Posterior vena cava (tissue), 2 donors: ENCODE results near the gene CHID1. TPM values are rescaled to one million over a fixed set of nuclear protein-coding genes. Genes with fewer than 3 reads are reported as not detected.

Experiments
- DNase-seq: peaks from one replicate; pipeline ENCODE4 v3.0.0-alpha.2; 2020; ENCODE audit warnings: low spot score
- intact Hi-C, 2 donors: fragments of 100-400 bp; cut with DNase I; formaldehyde crosslinking; loops; one replicate each; pipeline versions ENCODE4 v1.14.1 to v1.14.2; 2022 to 2023
- total RNA-seq, 2 donors: library from RNA; stranded (reverse); fragmentation: NEBNext Ultra II Directional; extraction: Animal tissue kit (Norgen Biotek cat#: 25700); gene quantifications; one replicate each; pipeline ENCODE4 v1.2.1, GENCODE V29; 2021
- donor health status: DM: yes; HTN: yes; CAD: no.
- donor health status: DM: yes; HTN: yes; CAD: no.

The CHID1 gene
- total RNA-seq, 2 donors from 2014 or later, result 57.9 to 88.5 TPM

GRCh38 chr11:934527-934926 lies 23.9 kb upstream of the CHID1 start:
- intact Hi-C loops, result no loop called here
- no peak for DNase-seq

GRCh38 chr11:933936-934335 lies 23.3 kb upstream of the CHID1 start:
- no peak for DNase-seq
- intact Hi-C loops, result no loop called here

GRCh38 chr11:933142-933851 lies 22.7 kb upstream of the CHID1 start:
- DNase-seq, result no peak
- intact Hi-C loops, result no loop called here

GRCh38 chr11:932435-932834 lies 21.8 kb upstream of the CHID1 start:
- intact Hi-C loops, result no loop called here
- DNase-seq, result no peak

- intact Hi-C loops, result no loop called here
- DNase-seq, result no peak
Observed at GRCh38 chr11:931385-931784, 20.8 kb upstream of the CHID1 start.

GRCh38 chr11:929405-929804 lies 18.8 kb upstream of the CHID1 start:
- intact Hi-C loops, result no loop called here
- no peak for DNase-seq

- intact Hi-C loops, result no loop called here
- no peak for DNase-seq
Observed at GRCh38 chr11:928786-929185, 18.2 kb upstream of the CHID1 start.

GRCh38 chr11:927871-928270 lies 17.3 kb upstream of the CHID1 start:
- DNase-seq, result no peak
- intact Hi-C loops, result no loop called here

GRCh38 chr11:926341-926916 lies 15.8 kb upstream of the CHID1 start:
- no peak for DNase-seq
- intact Hi-C loops, result no loop called here

GRCh38 chr11:925496-926301 lies 15.1 kb upstream of the CHID1 start, which contains the start of gene AP2A2:
Gene AP2A2 (plus strand): TSS chr11:925870. CDS start chr11:926022, 152 bp downstream.
- intact Hi-C loops, result no loop called here
- peak; percentile 97 for DNase-seq

GRCh38 chr11:925158-925495 lies 14.5 kb upstream of the CHID1 start:
- DNase-seq, result no peak
- intact Hi-C loops, result no loop called here

GRCh38 chr11:924406-925157 lies 14.0 kb upstream of the CHID1 start:
- intact Hi-C loops, result loop anchor here in 1 of 2 donors (5.0 kb wide), 1 partner anchor 462 kb away; no protein-coding TSS in a partner anchor
- DNase-seq, result no peak

- DNase-seq, result no peak
- intact Hi-C loops, result loop anchor here in 1 of 2 donors (5.0 kb wide), 1 partner anchor 462 kb away; no protein-coding TSS in a partner anchor
Observed at GRCh38 chr11:923691-924405, 13.2 kb upstream of the CHID1 start.

- DNase-seq, result no peak
- intact Hi-C loops, result loop anchor here in 1 of 2 donors (5.0 kb wide), 1 partner anchor 460 kb away; no protein-coding TSS in a partner anchor
Observed at GRCh38 chr11:921921-922678, 11.5 kb upstream of the CHID1 start.

- intact Hi-C loops, result no loop called here
- no peak for DNase-seq
Observed at GRCh38 chr11:917426-917825, 6.8 kb upstream of the CHID1 start.

GRCh38 chr11:914747-915501 lies 4.3 kb upstream of the CHID1 start:
- intact Hi-C loops, result no loop called here
- DNase-seq, result peak; percentile 95

GRCh38 chr11:914204-914603 lies 3.6 kb upstream of the CHID1 start:
- intact Hi-C loops, result no loop called here
- no peak for DNase-seq

GRCh38 chr11:913043-913442 lies 2.4 kb upstream of the CHID1 start:
- DNase-seq, result no peak
- intact Hi-C loops, result no loop called here
